Measurements from ENCODE around the gene TSC22D4. TPM values are rescaled to one million over a fixed set of nuclear protein-coding genes. Genes with fewer than 3 reads are reported as not detected.

The TSC22D4 gene
- total RNA-seq, 1 donor = 39.8 TPM

GRCh38 chr7:100432621-100433275 lies 46.3 kb downstream of the TSC22D4 start:
- peaks cover 52% of the 10 kb centered on the region for H3K4me1 ChIP-seq (ENCODE audit: insufficient read depth, low read length)
- no peaks in the 10 kb centered on the region for H3K27me3 ChIP-seq (ENCODE audit: insufficient read depth, low read length)
- no peaks in the 10 kb centered on the region for H3K9me3 ChIP-seq (ENCODE audit: low read depth, low read length)
- H3K4me3 ChIP-seq (ENCODE audit: low read length) = no peak overlapping the region

- no peaks in the 10 kb centered on the region for H3K27me3 ChIP-seq (ENCODE audit: insufficient read depth, low read length)
- H3K9me3 ChIP-seq (ENCODE audit: low read depth, low read length) = no peaks in the 10 kb centered on the region
- H3K4me3 ChIP-seq (ENCODE audit: low read length) = no peak overlapping the region
- peaks cover 57% of the 10 kb centered on the region for H3K4me1 ChIP-seq (ENCODE audit: insufficient read depth, low read length)
Observed at GRCh38 chr7:100432053-100432452, 47.0 kb downstream of the TSC22D4 start.

DNA sequence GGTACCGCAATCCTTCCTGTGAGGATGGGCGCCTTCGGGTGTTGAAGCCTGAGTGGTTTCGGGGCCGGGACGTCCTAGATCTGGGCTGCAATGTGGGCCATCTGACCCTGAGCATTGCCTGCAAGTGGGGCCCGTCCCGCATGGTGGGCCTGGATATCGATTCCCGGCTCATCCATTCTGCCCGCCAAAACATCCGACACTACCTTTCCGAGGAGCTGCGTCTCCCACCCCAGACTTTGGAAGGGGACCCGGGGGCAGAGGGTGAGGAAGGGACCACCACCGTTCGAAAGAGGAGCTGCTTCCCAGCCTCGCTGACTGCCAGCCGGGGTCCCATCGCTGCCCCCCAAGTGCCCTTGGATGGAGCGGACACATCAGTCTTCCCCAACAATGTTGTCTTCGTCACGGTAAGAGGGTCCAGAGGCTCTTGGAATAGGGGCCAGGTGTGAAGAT lies 47.7 kb downstream of the TSC22D4 start:
- Histone ChIP-seq H3K4me1 (ENCODE audit: insufficient read depth, low read length) (peaks cover 51% of the 10 kb centered on the region), H3K4me3 (ENCODE audit: low read length) (no peak overlapping the region), H3K27me3 (ENCODE audit: insufficient read depth, low read length) (no peaks in the 10 kb centered on the region), H3K9me3 (ENCODE audit: low read depth, low read length) (no peaks in the 10 kb centered on the region)

DNA sequence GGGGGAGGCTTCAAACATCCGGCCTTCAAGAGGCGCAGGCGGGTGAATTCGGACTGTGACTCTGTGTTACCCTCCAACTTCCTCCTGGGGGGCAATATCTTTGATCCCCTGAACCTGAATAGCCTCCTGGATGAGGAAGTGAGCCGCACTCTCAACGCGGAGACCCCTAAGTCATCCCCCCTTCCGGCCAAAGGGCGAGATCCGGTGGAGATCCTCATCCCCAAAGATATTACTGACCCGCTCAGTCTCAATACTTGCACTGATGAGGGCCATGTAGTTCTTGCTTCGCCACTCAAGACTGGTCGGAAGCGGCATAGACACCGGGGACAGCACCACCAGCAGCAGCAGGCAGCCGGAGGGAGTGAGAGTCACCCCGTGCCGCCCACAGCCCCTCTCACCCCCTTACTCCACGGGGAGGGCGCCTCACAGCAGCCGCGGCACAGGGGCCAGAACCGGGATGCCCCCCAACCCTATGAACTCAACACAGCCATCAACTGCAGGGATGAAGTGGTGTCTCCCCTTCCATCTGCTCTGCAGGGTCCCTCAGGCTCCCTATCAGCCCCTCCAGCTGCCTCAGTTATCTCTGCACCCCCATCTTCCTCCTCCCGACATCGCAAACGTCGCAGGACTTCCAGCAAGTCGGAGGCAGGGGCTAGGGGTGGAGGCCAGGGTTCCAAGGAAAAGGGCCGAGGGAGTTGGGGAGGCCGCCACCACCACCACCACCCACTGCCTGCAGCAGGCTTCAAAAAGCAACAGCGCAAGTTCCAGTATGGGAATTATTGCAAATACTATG lies 48.3 kb downstream of the TSC22D4 start:
- Histone ChIP-seq H3K4me1 (ENCODE audit: insufficient read depth, low read length) (peaks cover 51% of the 10 kb centered on the region), H3K27me3 (ENCODE audit: insufficient read depth, low read length) (no peaks in the 10 kb centered on the region), H3K4me3 (ENCODE audit: low read length) (peak overlapping the region; percentile 83), H3K9me3 (ENCODE audit: low read depth, low read length) (no peaks in the 10 kb centered on the region)

GRCh38 chr7:100429637-100430492 lies 49.1 kb downstream of the TSC22D4 start, which contains the start of gene MEPCE:
MEPCE (plus strand) TSS chr7:100429831; CDS start chr7:100430019, 188 bp downstream.
- H3K4me1 ChIP-seq (ENCODE audit: insufficient read depth, low read length) = peaks cover 44% of the 10 kb centered on the region
- no peaks in the 10 kb centered on the region for H3K27me3 ChIP-seq (ENCODE audit: insufficient read depth, low read length)
- H3K9me3 ChIP-seq (ENCODE audit: low read depth, low read length) = no peaks in the 10 kb centered on the region
- H3K4me3 ChIP-seq (ENCODE audit: low read length) = peak within 1 kb of the TSS; percentile 83

DNA sequence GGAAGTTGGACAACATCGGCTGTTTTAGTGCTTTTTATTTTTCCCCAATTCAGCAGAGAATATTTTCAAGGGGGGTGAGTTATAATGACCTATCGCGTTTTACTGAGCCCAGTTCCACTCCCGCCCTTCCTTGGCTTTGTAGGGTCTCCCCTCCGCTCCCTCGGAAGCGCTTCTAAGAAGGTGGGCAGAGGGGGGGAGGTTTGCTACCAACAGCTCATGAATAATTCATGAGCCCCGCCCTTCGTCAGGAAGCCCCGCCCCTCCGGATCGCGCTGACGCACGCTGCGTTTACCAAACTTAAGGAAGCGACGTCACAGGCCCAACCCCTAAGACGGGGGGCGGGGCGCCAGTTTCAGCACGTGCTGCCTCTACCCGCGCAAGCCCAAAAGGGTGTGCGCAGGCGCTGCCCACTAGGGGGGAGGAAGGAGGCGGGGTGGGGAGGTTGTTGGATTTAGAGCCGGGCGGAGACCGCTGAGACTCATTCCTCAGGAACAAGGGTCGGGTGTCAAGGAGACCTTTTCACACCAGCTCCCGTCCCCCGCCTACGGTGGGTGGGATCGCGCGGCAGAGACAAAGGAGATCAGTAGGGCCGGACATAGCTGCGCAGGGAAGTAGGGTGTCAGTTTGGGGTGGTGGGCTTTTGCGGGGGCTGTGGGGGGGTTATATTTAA lies 49.9 kb downstream of the TSC22D4 start:
- peak overlapping the region; percentile 83 for H3K4me3 ChIP-seq (ENCODE audit: low read length)
- H3K9me3 ChIP-seq (ENCODE audit: low read depth, low read length) = no peaks in the 10 kb centered on the region
- H3K27me3 ChIP-seq (ENCODE audit: insufficient read depth, low read length) = no peaks in the 10 kb centered on the region
- peaks cover 36% of the 10 kb centered on the region for H3K4me1 ChIP-seq (ENCODE audit: insufficient read depth, low read length)

- H3K9me3 ChIP-seq (ENCODE audit: low read depth, low read length) = no peaks in the 10 kb centered on the region
- no peaks in the 10 kb centered on the region for H3K27me3 ChIP-seq (ENCODE audit: insufficient read depth, low read length)
- H3K4me1 ChIP-seq (ENCODE audit: insufficient read depth, low read length) = peaks cover 31% of the 10 kb centered on the region
- peak within 1 kb of the TSS; percentile 83 for H3K4me3 ChIP-seq (ENCODE audit: low read length)
Observed at GRCh38 chr7:100428199-100428966, 50.6 kb downstream of the TSC22D4 start, which contains the start of gene ZCWPW1. ZCWPW1 (minus strand) TSS chr7:100428703; CDS start chr7:100420649, 8,054 bp downstream.

GRCh38 chr7:100427762-100428198 lies 51.2 kb downstream of the TSC22D4 start:
- peaks cover 31% of the 10 kb centered on the region for H3K4me1 ChIP-seq (ENCODE audit: insufficient read depth, low read length)
- no peaks in the 10 kb centered on the region for H3K27me3 ChIP-seq (ENCODE audit: insufficient read depth, low read length)
- peak overlapping the region; percentile 83 for H3K4me3 ChIP-seq (ENCODE audit: low read length)
- no peaks in the 10 kb centered on the region for H3K9me3 ChIP-seq (ENCODE audit: low read depth, low read length)

- Histone ChIP-seq H3K4me3 (ENCODE audit: low read length) (no peak overlapping the region), H3K9me3 (ENCODE audit: low read depth, low read length) (no peaks in the 10 kb centered on the region)
Observed at GRCh38 chr7:100426516-100426915, 52.5 kb downstream of the TSC22D4 start.

GRCh38 chr7:100425347-100425746 lies 53.7 kb downstream of the TSC22D4 start:
- Histone ChIP-seq H3K4me1 (ENCODE audit: insufficient read depth, low read length) (peaks cover 10% of the 10 kb centered on the region), H3K9me3 (ENCODE audit: low read depth, low read length) (no peaks in the 10 kb centered on the region), H3K27me3 (ENCODE audit: insufficient read depth, low read length) (no peaks in the 10 kb centered on the region), H3K4me3 (ENCODE audit: low read length) (no peak overlapping the region)

More at GRCh38 chr7:100426516-100426915, 52.5 kb downstream of the TSC22D4 start:
- H3K4me1 ChIP-seq (ENCODE audit: insufficient read depth, low read length) = peaks cover 22% of the 10 kb centered on the region
- no peaks in the 10 kb centered on the region for H3K27me3 ChIP-seq (ENCODE audit: insufficient read depth, low read length)

GRCh38 chr7:100423315-100423714 lies 55.7 kb downstream of the TSC22D4 start:
- Histone ChIP-seq H3K27me3 (ENCODE audit: insufficient read depth, low read length) (no peaks in the 10 kb centered on the region), H3K9me3 (ENCODE audit: low read depth, low read length) (no peaks in the 10 kb centered on the region), H3K4me1 (ENCODE audit: insufficient read depth, low read length) (peaks cover 10% of the 10 kb centered on the region), H3K4me3 (ENCODE audit: low read length) (no peak overlapping the region)

DNA sequence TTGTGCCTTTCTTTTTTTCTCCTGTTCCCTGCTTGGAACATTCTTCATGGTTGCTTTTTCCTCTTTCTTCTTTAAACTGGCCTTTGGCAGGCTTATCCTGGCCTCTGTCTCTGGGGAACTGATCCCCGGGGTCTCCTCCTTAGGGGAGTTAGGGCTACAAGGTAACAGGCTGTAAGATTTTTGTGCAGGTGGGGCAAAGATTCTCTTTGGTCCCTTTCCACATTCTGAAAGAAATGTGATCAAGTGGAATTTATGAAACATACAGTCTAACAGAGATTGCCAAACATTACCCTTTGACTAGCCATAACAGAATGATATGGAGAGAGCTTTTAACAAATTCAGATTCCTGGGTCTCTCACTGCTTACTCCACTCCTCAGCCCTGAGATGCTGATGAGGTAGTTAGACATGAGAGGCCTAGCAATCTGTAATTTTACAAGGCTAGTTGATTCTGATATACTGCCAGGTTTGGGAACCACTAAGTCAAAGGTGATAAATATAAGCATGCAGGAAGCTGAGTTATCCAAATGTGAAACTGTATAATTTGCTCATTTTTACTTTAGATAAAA lies 59.3 kb downstream of the TSC22D4 start:
- H3K4me3 ChIP-seq (ENCODE audit: low read length) = no peak overlapping the region
- no peaks in the 10 kb centered on the region for H3K9me3 ChIP-seq (ENCODE audit: low read depth, low read length)
- no peaks in the 10 kb centered on the region for H3K27me3 ChIP-seq (ENCODE audit: insufficient read depth, low read length)
- H3K4me1 ChIP-seq (ENCODE audit: insufficient read depth, low read length) = no peaks in the 10 kb centered on the region

DNA sequence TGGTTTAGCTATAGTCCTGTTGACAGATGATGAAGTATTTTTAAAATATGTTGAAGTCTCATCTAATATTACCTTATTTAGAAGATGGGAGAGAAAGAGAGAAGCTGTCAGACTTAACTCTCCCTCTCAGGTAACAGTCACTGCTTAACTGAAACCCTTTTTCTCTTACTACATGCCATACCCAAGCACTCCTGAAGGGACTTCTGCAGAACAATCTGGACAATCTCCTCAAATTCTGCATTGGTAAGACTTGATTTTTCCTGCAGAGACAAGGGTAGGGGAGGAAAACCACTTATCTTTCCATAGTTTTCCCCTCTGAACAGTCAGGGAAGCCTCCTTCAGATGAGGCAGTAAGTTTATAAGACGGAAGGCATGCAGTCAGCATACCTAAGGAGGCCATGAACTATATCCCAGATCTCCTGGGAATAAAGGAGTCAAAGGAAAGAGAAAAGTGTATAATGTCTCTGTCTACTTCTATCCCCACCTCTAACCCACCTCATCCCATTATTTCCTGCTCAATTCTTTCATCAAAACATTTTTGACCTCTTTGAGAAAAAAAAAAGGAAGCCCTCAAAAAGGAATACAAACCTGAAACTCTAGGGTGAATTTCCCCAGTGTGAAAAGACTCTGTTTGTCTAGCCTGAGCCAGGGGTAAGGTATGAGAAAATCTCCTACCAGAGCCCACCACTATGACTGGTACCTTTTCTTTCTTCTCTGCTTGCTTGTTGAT lies 59.9 kb downstream of the TSC22D4 start:
- Histone ChIP-seq H3K4me1 (ENCODE audit: insufficient read depth, low read length) (no peaks in the 10 kb centered on the region), H3K27me3 (ENCODE audit: insufficient read depth, low read length) (no peaks in the 10 kb centered on the region), H3K4me3 (ENCODE audit: low read length) (no peak overlapping the region), H3K9me3 (ENCODE audit: low read depth, low read length) (no peaks in the 10 kb centered on the region)
